Gastrocnemius medialis (tissue), 4 donors: ENCODE results near the gene SMTN. TPM values are rescaled to one million over a fixed set of nuclear protein-coding genes. Genes with fewer than 3 reads are reported as not detected.

ENCODE experiments used
- ATAC-seq, 2 donors: fragments of 150-250 bp; one replicate each; pipeline ENCODE4 v1.9.1; 2016
- DNase-seq, 2 donors: peaks; one replicate each; pipeline ENCODE4 v3.0.0-alpha.2; 2019
- H3K27ac ChIP-seq, 4 donors: fragments of 200-600 bp; sonication (generic); 1 replicate in 1 of 4; 2 replicates in 3 of 4; pipeline ENCODE4 v1.5.1; 2016 to 2018; ENCODE audit warnings: mild to moderate bottlenecking in 2 of 4, moderate library complexity in 1 of 4
- H3K27me3 ChIP-seq, 3 donors: fragments of 200-600 bp; sonication (generic) in 2 of 3; 1 replicate in 1 of 3; 2 replicates in 2 of 3; pipeline versions ENCODE4 v1.5.1 to v1.6.0; 2016 to 2019; ENCODE audit warnings: mild to moderate bottlenecking in 1 of 3, moderate library complexity in 1 of 3
- H3K36me3 ChIP-seq, 2 donors: fragments of 200-600 bp; sonication (generic) in 1 of 2; one replicate each; pipeline ENCODE4 v1.5.1; 2017 to 2018
- H3K4me1 ChIP-seq, 2 donors: fragments of 200-600 bp; sonication (generic) in 1 of 2; one replicate each; pipeline ENCODE4 v1.5.1; 2016 to 2017; ENCODE audit warnings: mild to moderate bottlenecking in 2 of 2
- H3K4me3 ChIP-seq, 4 donors: fragments of 200-600 bp; sonication (generic) in 3 of 4; 1 replicate in 1 of 4; 2 replicates in 3 of 4; pipeline ENCODE4 v1.5.1; 2016 to 2019; ENCODE audit warnings: mild to moderate bottlenecking in 2 of 4
- H3K9me3 ChIP-seq, 3 donors: fragments of 200-600 bp; sonication (generic) in 2 of 3; 1 replicate in 1 of 3; 2 replicates in 2 of 3; pipeline ENCODE4 v1.5.1; 2016 to 2019
- POLR2A ChIP-seq, 2 donors: fragments of 450-650 bp; IDR thresholded peaks; one replicate each; pipeline ENCODE4 v1.6.1; 2017; ENCODE audit warnings: antibody characterized with exemption in 2 of 2, mild to moderate bottlenecking in 2 of 2, moderate library complexity in 2 of 2
- in situ Hi-C, 4 donors: fragments of 200-750 bp; cut with MboI; loops; one replicate each; pipeline versions ENCODE4 v1.15.0 to v1.8.0; 2017; ENCODE audit warnings: low sequenced_read_pairs in 4 of 4
- intact Hi-C: fragments of 100-400 bp; cut with DNase I; formaldehyde crosslinking; loops from one replicate; pipeline ENCODE4 v1.15.1; 2023; ENCODE audit warnings: low total_unique reads
- total RNA-seq, 4 donors: library from RNA; depleted of rRNA; stranded (reverse); fragments of >200 nt; gene quantifications; one replicate each; pipeline versions ENCODE4 v1.1.0 to v1.2.3, GENCODE V29; 2016
- TF ChIP-seq, protein P1 (sequence below), 5 experiments: fragments of 450-650 bp in 3 of 5; fragments of 200-600 bp in 2 of 5; sonication (generic) in 2 of 5; IDR thresholded peaks in 4 of 5; conservative IDR thresholded peaks in 1 of 5; 1 replicate in 4 of 5; 2 replicates in 1 of 5; pipeline ENCODE4 v1.5.1; 2016 to 2019; ENCODE audit warnings: antibody characterized with exemption in 5 of 5, mild to moderate bottlenecking in 3 of 5, moderate library complexity in 3 of 5

SMTN gene
- total RNA-seq, 4 donors from 2014 or later, result 39.5 to 104 (median 45.3) TPM

DNA sequence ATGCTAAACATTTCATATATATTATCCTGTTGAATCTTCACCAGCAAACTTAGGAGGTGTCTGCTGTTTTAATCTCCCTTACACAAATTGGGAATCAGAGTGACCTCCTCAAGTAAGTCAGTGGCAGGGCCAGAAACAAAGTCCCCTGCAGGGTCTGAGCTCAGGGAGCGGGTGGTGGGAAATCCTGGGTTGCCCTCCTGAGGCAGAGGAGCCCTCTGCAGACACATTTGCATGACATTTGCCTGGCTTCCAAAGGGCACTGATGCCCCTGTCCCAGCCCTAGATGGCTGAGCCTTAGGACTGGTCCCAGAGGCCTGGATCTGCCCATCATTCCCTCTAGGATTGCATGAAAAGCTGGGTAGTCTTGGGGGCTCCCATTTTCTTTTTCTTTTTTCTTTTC, 39.5 kb downstream of the SMTN start:
- Histone ChIP-seq H3K9me3 (no peaks in the 10 kb centered on the region), H3K36me3 (no peaks in the 10 kb centered on the region), H3K27ac (no peak overlapping the region), H3K27me3 (no peaks in the 10 kb centered on the region), H3K4me3 (no peak overlapping the region), H3K4me1 (peaks cover 24 to 30% of the 10 kb centered on the region in 2 donors)
- TF ChIP-seq POLR2A (IDR thresholded peaks at IDR 0.05), result no peak
- TF ChIP-seq, protein P1, sequence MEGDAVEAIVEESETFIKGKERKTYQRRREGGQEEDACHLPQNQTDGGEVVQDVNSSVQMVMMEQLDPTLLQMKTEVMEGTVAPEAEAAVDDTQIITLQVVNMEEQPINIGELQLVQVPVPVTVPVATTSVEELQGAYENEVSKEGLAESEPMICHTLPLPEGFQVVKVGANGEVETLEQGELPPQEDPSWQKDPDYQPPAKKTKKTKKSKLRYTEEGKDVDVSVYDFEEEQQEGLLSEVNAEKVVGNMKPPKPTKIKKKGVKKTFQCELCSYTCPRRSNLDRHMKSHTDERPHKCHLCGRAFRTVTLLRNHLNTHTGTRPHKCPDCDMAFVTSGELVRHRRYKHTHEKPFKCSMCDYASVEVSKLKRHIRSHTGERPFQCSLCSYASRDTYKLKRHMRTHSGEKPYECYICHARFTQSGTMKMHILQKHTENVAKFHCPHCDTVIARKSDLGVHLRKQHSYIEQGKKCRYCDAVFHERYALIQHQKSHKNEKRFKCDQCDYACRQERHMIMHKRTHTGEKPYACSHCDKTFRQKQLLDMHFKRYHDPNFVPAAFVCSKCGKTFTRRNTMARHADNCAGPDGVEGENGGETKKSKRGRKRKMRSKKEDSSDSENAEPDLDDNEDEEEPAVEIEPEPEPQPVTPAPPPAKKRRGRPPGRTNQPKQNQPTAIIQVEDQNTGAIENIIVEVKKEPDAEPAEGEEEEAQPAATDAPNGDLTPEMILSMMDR (IDR thresholded peaks at IDR 0.05 in 4 of 5, conservative IDR thresholded peaks at IDR 0.05 in 1 of 5), result no peak
- intact Hi-C loops (no loop called here), in situ Hi-C loops (no loop called here)
- ATAC-seq, result no peak
- no peak for DNase-seq

DNA sequence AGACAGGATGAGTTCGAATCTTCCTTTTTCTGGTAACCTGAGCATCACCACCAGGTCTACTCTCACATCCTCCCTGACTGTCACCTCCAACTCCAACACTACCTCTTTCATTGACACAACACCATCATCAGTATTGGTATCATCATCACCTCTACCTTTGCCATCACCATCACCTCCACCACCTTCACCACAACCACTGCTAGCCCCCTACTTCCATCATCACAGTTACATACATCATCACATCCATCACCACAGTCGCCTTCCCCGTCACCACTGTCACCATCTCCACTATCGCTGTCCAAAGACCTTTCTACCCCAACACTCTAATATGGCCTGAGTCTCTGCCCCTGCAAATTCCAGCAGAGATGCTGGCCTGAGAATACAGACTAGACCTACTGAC, 40.3 kb downstream of the SMTN start:
- H3K36me3 ChIP-seq, result no peaks in the 10 kb centered on the region
- no peak overlapping the region for H3K4me3 ChIP-seq
- no peaks in the 10 kb centered on the region for H3K9me3 ChIP-seq
- H3K27ac ChIP-seq, result no peak overlapping the region
- no peaks in the 10 kb centered on the region for H3K27me3 ChIP-seq
- H3K4me1 ChIP-seq, result peaks cover 24 to 30% of the 10 kb centered on the region in 2 donors
- TF ChIP-seq, protein P1 (IDR thresholded peaks at IDR 0.05 in 4 of 5, conservative IDR thresholded peaks at IDR 0.05 in 1 of 5), result no peak
- TF ChIP-seq POLR2A (IDR thresholded peaks at IDR 0.05), result no peak
- in situ Hi-C loops (no loop called here), intact Hi-C loops (no loop called here)
- DNase-seq, result no peak
- ATAC-seq, result no peak

DNA sequence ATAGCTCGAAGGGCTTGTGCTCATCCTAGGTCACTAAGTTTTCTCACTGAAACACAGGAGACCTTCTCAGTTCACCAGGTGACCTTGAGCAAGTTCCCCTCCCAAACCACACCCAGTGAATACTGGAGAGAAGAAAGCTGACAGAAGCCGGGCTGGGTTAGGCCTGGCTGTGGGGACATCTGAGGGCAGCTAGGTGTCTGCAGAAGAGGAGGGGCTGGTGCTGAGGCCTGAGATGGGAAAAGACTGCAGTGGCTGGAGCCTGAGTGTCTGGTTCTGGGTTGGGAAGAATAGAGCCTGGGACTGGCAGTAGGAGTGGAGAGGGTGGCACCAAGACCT, 41.0 kb downstream of the SMTN start:
- Histone ChIP-seq H3K27me3 (no peaks in the 10 kb centered on the region), H3K4me1 (peaks cover 24 to 30% of the 10 kb centered on the region in 2 donors), H3K27ac (peak overlapping the region; percentile 60 to 73 (median 65)), H3K36me3 (no peaks in the 10 kb centered on the region), H3K9me3 (no peaks in the 10 kb centered on the region), H3K4me3 (peak overlapping the region in 1 of 4 donors; percentile 38)
- in situ Hi-C loops, result no loop called here
- TF ChIP-seq, protein P1 (IDR thresholded peaks at IDR 0.05 in 4 of 5, conservative IDR thresholded peaks at IDR 0.05 in 1 of 5), result no peak
- TF ChIP-seq POLR2A (IDR thresholded peaks at IDR 0.05), result no peak
- intact Hi-C loops, result no loop called here
- no peak for ATAC-seq
- no peak for DNase-seq

DNA sequence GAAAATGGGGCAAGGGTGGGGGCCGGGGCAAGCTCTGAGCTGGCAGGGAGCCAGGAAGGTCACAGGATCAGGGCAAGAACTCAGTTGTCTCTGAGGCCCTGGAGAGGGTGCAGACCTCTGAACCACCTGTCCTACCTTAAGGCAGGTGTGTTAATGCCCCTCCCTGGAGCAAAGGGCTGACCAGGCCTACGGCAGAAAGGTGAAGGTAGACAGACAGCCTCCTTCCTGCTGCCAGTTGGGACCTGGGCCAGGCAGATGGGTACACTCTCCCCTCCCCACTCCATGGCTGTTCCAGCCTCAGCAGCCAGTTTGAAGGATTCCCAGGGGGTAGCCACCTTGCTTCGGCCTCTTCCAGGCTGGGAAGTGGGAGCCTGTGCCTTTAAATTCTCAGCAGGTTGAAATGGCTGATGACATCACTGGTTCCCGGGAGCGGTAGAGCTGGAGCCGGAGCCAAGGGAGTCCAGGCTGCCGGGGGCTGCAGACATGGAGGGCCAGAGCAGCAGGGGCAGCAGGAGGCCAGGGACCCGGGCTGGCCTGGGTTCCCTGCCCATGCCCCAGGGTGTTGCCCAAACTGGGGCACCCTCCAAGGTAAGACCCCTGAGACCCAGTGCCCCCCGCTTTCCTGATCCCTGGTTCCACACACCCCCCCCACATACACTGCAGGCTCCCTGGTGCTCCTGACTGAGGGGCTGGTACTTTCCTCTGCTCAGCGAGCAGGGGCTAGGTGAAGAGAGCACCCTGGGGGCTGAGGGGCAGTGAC, 41.6 kb downstream of the SMTN start, which contains the start of gene INPP5J:
Gene INPP5J (plus strand): TSS at position 435 of the 760 bp plus-strand sequence. CDS start 49 bp downstream, at position 484.
- TF ChIP-seq POLR2A (IDR thresholded peaks at IDR 0.05), result no peak
- TF ChIP-seq, protein P1 (IDR thresholded peaks at IDR 0.05 in 4 of 5, conservative IDR thresholded peaks at IDR 0.05 in 1 of 5), result no peak
- Histone ChIP-seq H3K9me3 (no peaks in the 10 kb centered on the region), H3K4me3 (peak within 1 kb of the TSS; percentile 34 to 44 (median 40)), H3K4me1 (peaks cover 24 to 30% of the 10 kb centered on the region in 2 donors), H3K36me3 (no peaks in the 10 kb centered on the region), H3K27me3 (no peaks in the 10 kb centered on the region), H3K27ac (peak within 1 kb of the TSS; percentile 60 to 73 (median 65))
- ATAC-seq (peak; percentile 65 to 76), DNase-seq (peak in 1 of 2 donors; percentile 58)
- intact Hi-C loops (no loop called here), in situ Hi-C loops (no loop called here)
